KMS-11 (cell line): ENCODE measurements around the gene PRICKLE2.

ENCODE experiments used
- H2AFZ ChIP-seq: fragments of 200-600 bp; sonication (generic); 2 replicates; pipeline ENCODE4 v1.6.1; 2016; ENCODE audit warnings: antibody characterized with exemption, mixed run types, low read depth
- H3K27ac ChIP-seq: fragments of 200-600 bp; sonication (generic); 2 replicates; pipeline ENCODE4 v1.6.1; 2016; ENCODE audit warnings: mild to moderate bottlenecking, mixed run types
- H3K27me3 ChIP-seq: fragments of 200-600 bp; sonication (generic); 2 replicates; pipeline ENCODE4 v1.6.1; 2017; ENCODE audit warnings: mild to moderate bottlenecking, low read depth, mixed run types, moderate library complexity; ENCODE audit not compliant: insufficient read depth
- H3K36me3 ChIP-seq: fragments of 200-600 bp; sonication (generic); 2 replicates; pipeline ENCODE4 v1.6.1; 2017; ENCODE audit warnings: mild to moderate bottlenecking, mixed run types; ENCODE audit not compliant: insufficient read depth
- H3K4me1 ChIP-seq: fragments of 200-600 bp; sonication (generic); 2 replicates; pipeline ENCODE4 v1.6.1; 2016; ENCODE audit warnings: mild to moderate bottlenecking, low read depth, mixed run types; ENCODE audit not compliant: poor library complexity, severe bottlenecking
- H3K4me2 ChIP-seq: fragments of 200-600 bp; sonication (generic); 2 replicates; pipeline ENCODE4 v1.7.0; 2016; ENCODE audit warnings: mild to moderate bottlenecking, mixed run types
- H3K4me3 ChIP-seq: fragments of 200-600 bp; sonication (generic); IDR thresholded peaks from 2 replicates; pipeline ENCODE4 v1.6.1; 2017; ENCODE audit warnings: low read depth, low read length, mixed read lengths; ENCODE audit not compliant: insufficient read depth
- H3K79me2 ChIP-seq: fragments of 200-600 bp; sonication (generic); 2 replicates; pipeline ENCODE4 v1.6.1; 2016; ENCODE audit warnings: low read depth, mixed run types; ENCODE audit not compliant: insufficient read depth
- H3K9ac ChIP-seq: fragments of 200-600 bp; sonication (generic); 2 replicates; pipeline ENCODE4 v1.6.1; 2016; ENCODE audit warnings: mild to moderate bottlenecking, mixed run types
- H4K20me1 ChIP-seq: fragments of 200-600 bp; sonication (generic); 2 replicates; pipeline ENCODE4 v1.6.1; 2016; ENCODE audit warnings: mild to moderate bottlenecking, mixed run types; ENCODE audit not compliant: insufficient read depth
- CTCF ChIP-seq: fragments of 200-600 bp; sonication (generic); conservative IDR thresholded peaks from 2 replicates; pipeline ENCODE4 v1.6.1; 2017; ENCODE audit warnings: low read depth, mild to moderate bottlenecking, antibody characterized with exemption, low read length, moderate library complexity, mixed read lengths

The PRICKLE2 gene

GRCh38 chr3:64058566-64058965 lies 166.7 kb downstream of the PRICKLE2 start:
- Histone ChIP-seq H3K4me3 (no peak overlapping the region), H3K4me2 (no peak overlapping the region), H2AFZ (no peak overlapping the region), H3K79me2 (no peaks in the 10 kb centered on the region), H4K20me1 (no peaks in the 10 kb centered on the region), H3K27ac (no peak overlapping the region), H3K27me3 (no peaks in the 10 kb centered on the region), H3K4me1 (no peaks in the 10 kb centered on the region), H3K36me3 (no peaks in the 10 kb centered on the region), H3K9ac (no peak overlapping the region)
- no peak for TF ChIP-seq CTCF

- H3K27me3 ChIP-seq = no peaks in the 10 kb centered on the region
- no peaks in the 10 kb centered on the region for H3K79me2 ChIP-seq
- H3K4me3 ChIP-seq = no peak overlapping the region
- H2AFZ ChIP-seq = no peak overlapping the region
- H3K36me3 ChIP-seq = no peaks in the 10 kb centered on the region
- H3K27ac ChIP-seq = no peak overlapping the region
- no peak for TF ChIP-seq CTCF
- H3K4me1 ChIP-seq = no peaks in the 10 kb centered on the region
- H3K4me2 ChIP-seq = no peak overlapping the region
- no peaks in the 10 kb centered on the region for H4K20me1 ChIP-seq
- H3K9ac ChIP-seq = no peak overlapping the region
These were observed 168.0 kb downstream of the PRICKLE2 start for GRCh38 chr3:64057231-64057630.

- no peak for TF ChIP-seq CTCF
- Histone ChIP-seq H3K9ac (no peak overlapping the region), H3K4me3 (no peak overlapping the region), H3K27me3 (no peaks in the 10 kb centered on the region), H3K79me2 (no peaks in the 10 kb centered on the region), H3K4me1 (no peaks in the 10 kb centered on the region), H3K36me3 (no peaks in the 10 kb centered on the region), H4K20me1 (no peaks in the 10 kb centered on the region), H3K27ac (no peak overlapping the region), H3K4me2 (no peak overlapping the region), H2AFZ (no peak overlapping the region)
These were observed 168.6 kb downstream of the PRICKLE2 start for GRCh38 chr3:64056606-64057180.

GRCh38 chr3:64055076-64055475 lies 170.2 kb downstream of the PRICKLE2 start:
- Histone ChIP-seq H3K27ac (no peak overlapping the region), H3K4me2 (no peak overlapping the region)
- no peak for TF ChIP-seq CTCF

More at GRCh38 chr3:64055076-64055475, 170.2 kb downstream of the PRICKLE2 start:
- no peaks in the 10 kb centered on the region for H3K27me3 ChIP-seq
- no peaks in the 10 kb centered on the region for H3K4me1 ChIP-seq
- no peak overlapping the region for H2AFZ ChIP-seq
- no peaks in the 10 kb centered on the region for H3K36me3 ChIP-seq
- H3K9ac ChIP-seq = no peak overlapping the region
- H3K79me2 ChIP-seq = no peaks in the 10 kb centered on the region
- H4K20me1 ChIP-seq = no peaks in the 10 kb centered on the region
- no peak overlapping the region for H3K4me3 ChIP-seq
